Loucy (cell line): ENCODE measurements around the gene OR13J1.
A peak's percentile ranks its signal among the peaks of the same experiment; 100 is the strongest.

Experiments used
- H2AFZ ChIP-seq: fragments of 200-600 bp; sonication (generic); 2 replicates; pipeline ENCODE4 v1.6.0; 2016; ENCODE audit warnings: antibody characterized with exemption, mild to moderate bottlenecking, low read length, moderate library complexity
- H3F3A ChIP-seq: fragments of 200-600 bp; 2 replicates; pipeline ENCODE4 v1.6.0; 2016; ENCODE audit warnings: antibody characterized with exemption, low read depth, mild to moderate bottlenecking
- H3K27me3 ChIP-seq: fragments of 200-600 bp; sonication (generic); 2 replicates; pipeline ENCODE4 v1.6.1; 2014; ENCODE audit warnings: low read length, mild to moderate bottlenecking; ENCODE audit not compliant: insufficient read depth, poor library complexity, severe bottlenecking
- H3K36me3 ChIP-seq: fragments of 200-600 bp; sonication (generic); 2 replicates; pipeline ENCODE4 v1.6.1; 2016; ENCODE audit warnings: low read length; ENCODE audit not compliant: insufficient read depth
- H3K4me1 ChIP-seq: fragments of 200-600 bp; sonication (generic); 2 replicates; pipeline ENCODE4 v1.5.1; 2014; ENCODE audit warnings: low read length, mild to moderate bottlenecking; ENCODE audit not compliant: insufficient read depth, poor library complexity, severe bottlenecking
- H3K4me2 ChIP-seq: fragments of 200-600 bp; sonication (generic); 2 replicates; pipeline ENCODE4 v1.6.0; 2014; ENCODE audit warnings: antibody characterized with exemption, low read length, low read depth, mild to moderate bottlenecking; ENCODE audit not compliant: poor library complexity, severe bottlenecking
- H3K4me3 ChIP-seq: fragments of 200-600 bp; sonication (generic); 2 replicates; pipeline ENCODE4 v1.5.1; 2014; ENCODE audit warnings: low read length, mild to moderate bottlenecking, mixed read lengths; ENCODE audit not compliant: poor library complexity, severe bottlenecking
- H3K79me2 ChIP-seq: fragments of 200-600 bp; sonication (generic); 2 replicates; pipeline ENCODE4 v1.6.1; 2014; ENCODE audit warnings: low read length; ENCODE audit not compliant: insufficient read depth
- H3K9ac ChIP-seq: fragments of 200-600 bp; sonication (generic); 2 replicates; pipeline ENCODE4 v1.6.0; 2014; ENCODE audit warnings: mild to moderate bottlenecking, low read depth, low read length, moderate library complexity; ENCODE audit not compliant: poor library complexity, severe bottlenecking
- H3K9me2 ChIP-seq: fragments of 200-600 bp; sonication (generic); replicated peaks from 2 replicates; pipeline ENCODE4 v1.6.1; 2016; ENCODE audit warnings: low read depth, low read length, mixed read lengths
- H3K9me3 ChIP-seq: fragments of 200-600 bp; sonication (generic); 2 replicates; pipeline ENCODE4 v1.6.1; 2014; ENCODE audit warnings: mild to moderate bottlenecking, antibody characterized with exemption, low read length, low read depth; ENCODE audit not compliant: insufficient read depth
- H4K20me1 ChIP-seq: fragments of 200-600 bp; sonication (generic); 2 replicates; pipeline ENCODE4 v1.6.0; 2014; ENCODE audit warnings: antibody characterized with exemption, low read length, mild to moderate bottlenecking; ENCODE audit not compliant: insufficient read depth, poor library complexity, severe bottlenecking
- EZH2phosphoT487 ChIP-seq: fragments of 200-600 bp; IDR thresholded peaks from 2 replicates; pipeline ENCODE4 v1.6.1; 2018; ENCODE audit warnings: antibody characterized with exemption, mild to moderate bottlenecking, moderate library complexity, borderline replicate concordance
- TF ChIP-seq, protein P1 (sequence below): fragments of 200-600 bp; sonication (generic); conservative IDR thresholded peaks from 2 replicates; pipeline ENCODE4 v1.5.1; 2014; ENCODE audit warnings: mild to moderate bottlenecking, antibody characterized with exemption, low read length

Gene OR13J1

DNA sequence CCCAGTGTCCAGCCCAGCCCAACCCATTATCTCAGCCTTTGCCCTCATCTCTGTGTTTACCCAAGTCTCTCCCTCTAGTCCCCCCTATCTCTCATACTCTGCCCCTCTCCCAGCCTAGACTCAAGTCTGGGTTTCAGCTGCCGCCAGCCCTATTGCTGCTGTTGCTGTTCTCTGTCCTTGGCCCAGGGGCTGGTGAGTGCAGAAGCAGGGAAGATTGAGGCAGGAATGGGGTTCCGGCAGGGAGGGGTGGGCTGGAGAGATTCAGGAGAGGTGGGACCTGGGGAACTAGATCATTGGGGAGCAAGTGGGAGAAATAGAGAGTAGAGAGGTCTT is 40.5 kb downstream of the OR13J1 start:
- Histone ChIP-seq H3F3A (no peaks in the 10 kb centered on the region), H3K4me1 (peaks cover 59% of the 10 kb centered on the region), H4K20me1 (no peaks in the 10 kb centered on the region), H3K9me2 (no peaks in the 10 kb centered on the region), H3K79me2 (no peaks in the 10 kb centered on the region), H3K4me3 (peak overlapping the region; percentile 84), H2AFZ (no peak overlapping the region), H3K27me3 (no peaks in the 10 kb centered on the region), H3K9ac (peak overlapping the region; percentile 79), H3K9me3 (no peaks in the 10 kb centered on the region), H3K36me3 (no peaks in the 10 kb centered on the region), H3K4me2 (peak overlapping the region; percentile 95)
- TF ChIP-seq, protein P1, sequence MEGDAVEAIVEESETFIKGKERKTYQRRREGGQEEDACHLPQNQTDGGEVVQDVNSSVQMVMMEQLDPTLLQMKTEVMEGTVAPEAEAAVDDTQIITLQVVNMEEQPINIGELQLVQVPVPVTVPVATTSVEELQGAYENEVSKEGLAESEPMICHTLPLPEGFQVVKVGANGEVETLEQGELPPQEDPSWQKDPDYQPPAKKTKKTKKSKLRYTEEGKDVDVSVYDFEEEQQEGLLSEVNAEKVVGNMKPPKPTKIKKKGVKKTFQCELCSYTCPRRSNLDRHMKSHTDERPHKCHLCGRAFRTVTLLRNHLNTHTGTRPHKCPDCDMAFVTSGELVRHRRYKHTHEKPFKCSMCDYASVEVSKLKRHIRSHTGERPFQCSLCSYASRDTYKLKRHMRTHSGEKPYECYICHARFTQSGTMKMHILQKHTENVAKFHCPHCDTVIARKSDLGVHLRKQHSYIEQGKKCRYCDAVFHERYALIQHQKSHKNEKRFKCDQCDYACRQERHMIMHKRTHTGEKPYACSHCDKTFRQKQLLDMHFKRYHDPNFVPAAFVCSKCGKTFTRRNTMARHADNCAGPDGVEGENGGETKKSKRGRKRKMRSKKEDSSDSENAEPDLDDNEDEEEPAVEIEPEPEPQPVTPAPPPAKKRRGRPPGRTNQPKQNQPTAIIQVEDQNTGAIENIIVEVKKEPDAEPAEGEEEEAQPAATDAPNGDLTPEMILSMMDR: no peak
- no peak for TF ChIP-seq EZH2phosphoT487

- Histone ChIP-seq H3K4me2 (peak within 1 kb of the TSS; percentile 95), H3K36me3 (no peaks in the 10 kb centered on the region), H3K9me2 (no peaks in the 10 kb centered on the region), H2AFZ (peak within 1 kb of the TSS; percentile 99), H3K9me3 (no peaks in the 10 kb centered on the region), H3K4me3 (peak within 1 kb of the TSS; percentile 84), H3K27me3 (no peaks in the 10 kb centered on the region), H3K9ac (peak within 1 kb of the TSS; percentile 79), H4K20me1 (no peaks in the 10 kb centered on the region), H3K79me2 (no peaks in the 10 kb centered on the region), H3F3A (no peaks in the 10 kb centered on the region), H3K4me1 (peaks cover 54% of the 10 kb centered on the region)
- TF ChIP-seq, protein P1: no peak
- no peak for TF ChIP-seq EZH2phosphoT487
Observed at GRCh38 chr9:35829084-35829763, 41.0 kb downstream of the OR13J1 start, which contains the start of gene TMEM8B. TSS of gene TMEM8B (plus strand) at chr9:35829228. CDS start at chr9:35829448, 220 bp downstream.

GRCh38 chr9:35828716-35829083 is 41.5 kb downstream of the OR13J1 start, which contains the start of gene FAM221B:
TSS of gene FAM221B (minus strand) at chr9:35828732. CDS start at chr9:35826161, 2,571 bp downstream.
- Histone ChIP-seq H3K4me3 (peak within 1 kb of the TSS; percentile 84), H3K9ac (peak within 1 kb of the TSS; percentile 79)
- no peak for TF ChIP-seq EZH2phosphoT487
- TF ChIP-seq, protein P1: no peak

More at GRCh38 chr9:35828716-35829083, 41.5 kb downstream of the OR13J1 start, which contains the start of gene FAM221B:
- Histone ChIP-seq H3K9me2 (no peaks in the 10 kb centered on the region), H3K36me3 (no peaks in the 10 kb centered on the region), H3K79me2 (no peaks in the 10 kb centered on the region), H2AFZ (peak within 1 kb of the TSS; percentile 99), H4K20me1 (no peaks in the 10 kb centered on the region), H3K4me1 (peaks cover 49% of the 10 kb centered on the region), H3K27me3 (no peaks in the 10 kb centered on the region), H3F3A (no peaks in the 10 kb centered on the region), H3K9me3 (no peaks in the 10 kb centered on the region), H3K4me2 (peak within 1 kb of the TSS; percentile 95)
